HFFc6 (cell line): ENCODE measurements around the gene AMBN. TPM values are rescaled to one million over a fixed set of nuclear protein-coding genes. Genes with fewer than 3 reads are reported as not detected.

ENCODE experiments used
- DNase-seq: peaks from one replicate; pipeline ENCODE4 v3.0.0-alpha.2; 2018
- H3K27ac Mint-ChIP-seq: 2 replicates; pipeline ENCODE4 v1.8.0; 2020; ENCODE audit warnings: mild to moderate bottlenecking, mixed read lengths
- H3K27me3 Mint-ChIP-seq: 2 replicates; pipeline ENCODE4 v1.8.0; 2021; ENCODE audit warnings: mild to moderate bottlenecking, moderate library complexity, mixed read lengths; ENCODE audit not compliant: insufficient read depth
- H3K36me3 Mint-ChIP-seq: 2 replicates; pipeline ENCODE4 v1.8.0; 2021; ENCODE audit warnings: low read depth, mixed read lengths
- H3K4me1 Mint-ChIP-seq: 2 replicates; pipeline ENCODE4 v1.8.0; 2020; ENCODE audit warnings: low read depth, mixed read lengths
- H3K4me3 Mint-ChIP-seq: 2 replicates; pipeline ENCODE4 v1.8.0; 2020; ENCODE audit warnings: mild to moderate bottlenecking, moderate library complexity, mixed read lengths
- H3K9me3 Mint-ChIP-seq: 2 replicates; pipeline ENCODE4 v1.8.0; 2020; ENCODE audit warnings: mild to moderate bottlenecking, mixed read lengths
- CTCF ChIP-seq: fragments of 200-600 bp; sonication (generic); IDR thresholded peaks from 2 replicates; pipeline ENCODE4 v1.5.0; 2021; ENCODE audit warnings: antibody characterized with exemption, mild to moderate bottlenecking
- total RNA-seq, 6 experiments: library from RNA; stranded (reverse); fragmentation: NEBNext Ultra II Directional; extraction: Animal tissue kit (Norgen Biotek cat#: 25700); gene quantifications; 2 replicates in 1 of 6; 3 replicates in 5 of 6; pipeline ENCODE4 v1.2.3, GENCODE V29; 2021

Gene AMBN
- total RNA-seq, 6 experiments from 2014 or later, result not detected

- no peak for DNase-seq
- H3K4me1 Mint-ChIP-seq, result no peaks in the 10 kb centered on the region
- TF ChIP-seq CTCF, result no peak
These were observed 14.7 kb upstream of the AMBN start for GRCh38 chr4:70577220-70577927.

GRCh38 chr4:70581980-70582379, 10.1 kb upstream of the AMBN start:
- no peak overlapping the region for H3K27ac Mint-ChIP-seq
- no peak overlapping the region for H3K4me3 Mint-ChIP-seq
- H3K4me1 Mint-ChIP-seq, result no peaks in the 10 kb centered on the region
- DNase-seq, result no peak
- H3K27me3 Mint-ChIP-seq, result peaks cover 4% of the 10 kb centered on the region; the same call in 1 of the 2 replicates
- TF ChIP-seq CTCF, result no peak
- no peaks in the 10 kb centered on the region for H3K36me3 Mint-ChIP-seq
- H3K9me3 Mint-ChIP-seq, result no peaks in the 10 kb centered on the region

More at GRCh38 chr4:70577220-70577927, 14.7 kb upstream of the AMBN start:
- H3K27ac Mint-ChIP-seq, result no peak overlapping the region
- H3K36me3 Mint-ChIP-seq, result no peaks in the 10 kb centered on the region
- no peak overlapping the region for H3K4me3 Mint-ChIP-seq
- peaks cover 4% of the 10 kb centered on the region; the same call in 1 of the 2 replicates for H3K27me3 Mint-ChIP-seq
- H3K9me3 Mint-ChIP-seq, result no peaks in the 10 kb centered on the region

- H3K9me3 Mint-ChIP-seq, result no peaks in the 10 kb centered on the region
These were observed 7.9 kb upstream of the AMBN start for GRCh38 chr4:70583952-70584834.

GRCh38 chr4:70586841-70587240, 5.2 kb upstream of the AMBN start:
- Mint-ChIP-seq H3K4me3 (no peak overlapping the region), H3K4me1 (no peaks in the 10 kb centered on the region)

More at GRCh38 chr4:70583952-70584834, 7.9 kb upstream of the AMBN start:
- Mint-ChIP-seq H3K4me3 (no peak overlapping the region), H3K27ac (no peak overlapping the region), H3K36me3 (no peaks in the 10 kb centered on the region), H3K27me3 (peaks cover 4% of the 10 kb centered on the region; the same call in 1 of the 2 replicates), H3K4me1 (no peaks in the 10 kb centered on the region)
- no peak for DNase-seq
- TF ChIP-seq CTCF, result no peak

GRCh38 chr4:70589785-70590184, 2.3 kb upstream of the AMBN start:
- no peak for DNase-seq
- Mint-ChIP-seq H3K4me1 (no peaks in the 10 kb centered on the region), H3K27me3 (peaks cover 7% of the 10 kb centered on the region; the same call in 1 of the 2 replicates), H3K9me3 (no peaks in the 10 kb centered on the region), H3K4me3 (no peak overlapping the region), H3K27ac (no peak overlapping the region), H3K36me3 (no peaks in the 10 kb centered on the region)
- no peak for TF ChIP-seq CTCF

More at GRCh38 chr4:70586841-70587240, 5.2 kb upstream of the AMBN start:
- no peaks in the 10 kb centered on the region; the same call in 1 of the 2 replicates for H3K27me3 Mint-ChIP-seq
- H3K27ac Mint-ChIP-seq, result no peak overlapping the region
- no peak for TF ChIP-seq CTCF
- H3K9me3 Mint-ChIP-seq, result no peaks in the 10 kb centered on the region
- no peaks in the 10 kb centered on the region for H3K36me3 Mint-ChIP-seq
- no peak for DNase-seq
